K562 (cell line): ENCODE results near the gene BLOC1S3. TPM values are rescaled to one million over a fixed set of nuclear protein-coding genes. Genes with fewer than 3 reads are reported as not detected.

Experiments used
- ATAC-seq: fragments of 200-7000 bp; cut with Tn5 transposase; 3 replicates; pipeline ENCODE4 v1.9.1; 2020; ENCODE audit warnings: moderate library complexity
- BruUV-seq: library from RNA; stranded (reverse); fragments of 400-500 nt; replicated peaks from 2 replicates; lab custom pipeline; 2021; lab: Mats Ljungman, UMichigan
- CTCF ChIA-PET: fragments of 300-600 bp; formaldehyde crosslinking; extraction: SDS; loops from one replicate; lab custom pipeline; 2021; ENCODE audit warnings: low intra/inter-chr PET ratio; lab: Yijun Ruan, JAX
- POLR2A ChIA-PET: fragments of 300-600, 350-650 bp; sonication (Branson Sonifier 250); formaldehyde crosslinking; extraction: SDS; loops from one replicate; lab custom pipeline; 2021; ENCODE audit warnings: antibody characterized with exemption, inconsistent platforms; lab: Yijun Ruan, JAX
- DNase-seq, 4 experiments: peaks; one replicate each; pipeline versions ENCODE4 v3.0.0 to v3.0.0-alpha.2; 2011 to 2018; ENCODE audit warnings: low spot score in 3 of 4, mixed read lengths in 3 of 4; ENCODE audit errors: extremely low read depth in 1 of 4
- FAIRE-seq: peaks from 2 replicates; lab custom pipeline; 2011; peaks lifted over from hg19 to GRCh38; lab: Jason Lieb, UNC
- H2AFZ ChIP-seq: 2 replicates; pipeline ENCODE4 v1.6.0; 2011; ENCODE audit warnings: low read depth, low read length, control low read depth, inconsistent platforms
- H3K27ac ChIP-seq: fragments of 200-600 bp; 3 replicates; pipeline ENCODE4 v1.8.0; 2011; ENCODE audit warnings: low read depth, mild to moderate bottlenecking, control low read depth, inconsistent platforms, low read length, moderate library complexity, mixed read lengths; ENCODE audit errors: extremely low read depth
- H3K27me3 ChIP-seq, 2 experiments: fragments of 300-600 bp in 1 of 2; 2 replicates in 1 of 2; 3 replicates in 1 of 2; pipeline versions ENCODE4 v1.6.0 to v1.8.0; 2011; ENCODE audit warnings: inconsistent platforms in 2 of 2, low read length in 2 of 2, mild to moderate bottlenecking in 1 of 2, mixed read lengths in 1 of 2, moderate library complexity in 1 of 2; ENCODE audit not compliant: control insufficient read depth in 2 of 2, insufficient read depth in 2 of 2
- H3K36me3 ChIP-seq: fragments of 300-600 bp; 3 replicates; pipeline ENCODE4 v1.8.0; 2011; ENCODE audit warnings: mild to moderate bottlenecking, low read length, inconsistent platforms; ENCODE audit not compliant: control insufficient read depth, insufficient read depth
- H3K4me1 ChIP-seq, 2 experiments: fragments of 200-600 bp in 1 of 2; replicated peaks in 1 of 2; 2 replicates in 1 of 2; 3 replicates in 1 of 2; pipeline versions ENCODE4 v1.5.1 to v1.8.0; 2011; ENCODE audit warnings: inconsistent platforms in 2 of 2, low read length in 2 of 2, mild to moderate bottlenecking in 1 of 2, mixed read lengths in 1 of 2, moderate library complexity in 1 of 2; ENCODE audit not compliant: control insufficient read depth in 2 of 2, insufficient read depth in 2 of 2
- H3K4me2 ChIP-seq: 2 replicates; pipeline ENCODE4 v1.6.1; 2011; ENCODE audit warnings: low read length, control low read depth, inconsistent platforms, mixed read lengths; ENCODE audit not compliant: insufficient read depth
- H3K4me3 ChIP-seq: fragments of 200-600 bp; sonication (generic), shearing (Covaris generic); 2 replicates; pipeline ENCODE4 v1.5.1; 2016; ENCODE audit warnings: control low read depth, inconsistent platforms
- H3K79me2 ChIP-seq: fragments of 200-600 bp; 3 replicates; pipeline ENCODE4 v1.8.0; 2011; ENCODE audit warnings: low read length, inconsistent platforms; ENCODE audit not compliant: control insufficient read depth, insufficient read depth
- H3K9ac ChIP-seq, 2 experiments: 2 replicates each; pipeline versions ENCODE4 v1.6.0 to v1.6.1; 2011; ENCODE audit warnings: low read depth in 2 of 2, low read length in 2 of 2, control low read depth in 1 of 2, inconsistent platforms in 1 of 2, mild to moderate bottlenecking in 1 of 2, mixed read lengths in 1 of 2; ENCODE audit not compliant: insufficient read depth in 1 of 2
- H3K9me1 ChIP-seq: one replicate; pipeline ENCODE4 v1.6.0; 2011; ENCODE audit warnings: inconsistent platforms, mild to moderate bottlenecking, low read length, moderate library complexity; ENCODE audit not compliant: control insufficient read depth, insufficient read depth
- H3K9me3 ChIP-seq: replicated peaks from 2 replicates; pipeline ENCODE4 v1.5.1; 2011; ENCODE audit warnings: low read depth, low read length, inconsistent platforms; ENCODE audit not compliant: control insufficient read depth, insufficient read depth
- H4K20me1 ChIP-seq: replicated peaks from 2 replicates; pipeline ENCODE4 v1.6.1; 2011; ENCODE audit warnings: low read length, inconsistent platforms, mixed read lengths; ENCODE audit not compliant: control insufficient read depth, insufficient read depth
- AFF4 ChIP-seq: sonication (generic); formaldehyde crosslinking; IDR thresholded peaks from 2 replicates; pipeline ENCODE4 v1.8.0; 2023; ENCODE audit warnings: mild to moderate bottlenecking, missing genetic modification reagents
- CHD1 ChIP-seq: fragments of 200-600 bp; sonication (generic); IDR thresholded peaks from one replicate; pipeline ENCODE4 v1.6.1; 2012; ENCODE audit warnings: mild to moderate bottlenecking, moderate library complexity, low read length, inconsistent platforms
- CREB3L1 ChIP-seq: fragments of 450-650 bp; IDR thresholded peaks from 2 replicates; pipeline ENCODE4 v1.6.1; 2014; ENCODE audit warnings: low read depth, mild to moderate bottlenecking, moderate library complexity, borderline replicate concordance
- PML ChIP-seq: IDR thresholded peaks from 2 replicates; pipeline ENCODE4 v1.6.1; 2012; ENCODE audit warnings: low read length, inconsistent platforms
- POU5F1 ChIP-seq: fragments of 150-350 bp; IDR thresholded peaks from 2 replicates; pipeline ENCODE4 v1.6.1; 2014; ENCODE audit warnings: borderline replicate concordance, low read length, low read depth, mild to moderate bottlenecking; ENCODE audit not compliant: partially characterized antibody
- PRDM10 ChIP-seq: fragments of 450-650 bp; IDR thresholded peaks from 2 replicates; pipeline ENCODE4 v1.6.1; 2018; ENCODE audit not compliant: partially characterized antibody
- RBBP5 ChIP-seq: fragments of 200-600 bp; sonication (generic); IDR thresholded peaks from 2 replicates; pipeline ENCODE4 v1.6.1; 2012; ENCODE audit warnings: borderline replicate concordance, mild to moderate bottlenecking, low read length, control low read depth, inconsistent platforms; ENCODE audit not compliant: insufficient read depth, poor library complexity, severe bottlenecking
- SMAD2 ChIP-seq: fragments of 150-350 bp; IDR thresholded peaks from 2 replicates; pipeline ENCODE4 v1.6.1; 2014; ENCODE audit warnings: low read depth, mild to moderate bottlenecking, low read length
- ZFX ChIP-seq: sonication (generic); formaldehyde crosslinking; IDR thresholded peaks from 2 replicates; pipeline ENCODE4 v1.8.0; 2022; ENCODE audit warnings: mild to moderate bottlenecking, missing genetic modification reagents, moderate library complexity
- ZNF384 ChIP-seq: IDR thresholded peaks from 2 replicates; pipeline ENCODE4 v1.6.1; 2012; ENCODE audit warnings: low read depth, low read length, improper control_type of control experiment
- WGBS: fragments of 100-300 bp; shearing (Covaris generic); methylation state at CpG from one replicate; pipeline ENCODE4 v1.1.6; 2016; ENCODE audit warnings: low coverage, mixed read lengths; ENCODE audit not compliant: insufficient coverage; ENCODE audit errors: missing lambda C conversion rate; 5-methylcytosine and 5-hydroxymethylcytosine counted together
- in situ Hi-C: fragments of 300-500 bp; cut with MboI; formaldehyde crosslinking; loops from 4 replicates; pipeline ENCODE4 v1.15.0; 2018; ENCODE audit warnings: inconsistent platforms, mixed read lengths
- intact Hi-C: fragments of 100-400 bp; cut with micrococcal nuclease; formaldehyde crosslinking; loops from 2 replicates; pipeline ENCODE4 v1.14.2; 2022
- polyA plus RNA-seq, 8 experiments: library from polyadenylated mRNA; depleted of rRNA in 4 of 8; stranded (reverse) in 5 of 8; unstranded in 3 of 8; fragments of >200 nt; fragmentation: Nextera tagmentation in 2 of 8; fragmentation: Illumina TruSeq in 1 of 8; extraction: Ambion mirVana in 2 of 8; extraction: Trizol in 1 of 8; gene quantifications; 2 replicates each; pipeline versions ENCODE4 v1.2.1 to v1.2.3, GENCODE V29; 2011 to 2014; ENCODE audit warnings: inconsistent platforms in 1 of 8, missing spikeins in 1 of 8
- total RNA-seq, 7 experiments: library from RNA; depleted of rRNA in 6 of 7; stranded (reverse); fragments of >200 nt in 6 of 7; fragmentation: Illumina TruSeq in 2 of 7; extraction: Trizol in 2 of 7; gene quantifications; 2 replicates each; pipeline versions ENCODE4 v1.2.1 to v1.2.3, GENCODE V29; 2011 to 2021; ENCODE audit warnings: low replicate concordance in 1 of 7

Gene BLOC1S3
- total and polyA plus RNA-seq, 9 of the 15 experiments (the other 6 are each of a cell fraction or from before 2014, with no cell fraction given), result 3.9 to 20.2 (median 10.4) TPM

- H3K4me1 ChIP-seq, result peaks cover 14 to 43% of the 10 kb centered on the region in 2 experiments
- peak overlapping the region; percentile 74 for H3K27ac ChIP-seq
- H3K9ac ChIP-seq, result peak overlapping the region; percentile 80 to 99
- peak overlapping the region; percentile 72 for H3K4me3 ChIP-seq
- H2AFZ ChIP-seq, result peak overlapping the region; percentile 94
- ChIA-PET POLR2A (interaction anchor here (0.6 to 1.8 kb wide), 6 partner anchors 10 to 151 kb away, joined by 3 to 6 read pairs (median 4); partner anchors contain the start of gene EXOC3L2), CTCF (interaction anchor here (0.6 kb wide), 1 partner anchor 190 kb away, joined by 4 read pairs; no protein-coding TSS in a partner anchor)
- no peaks in the 10 kb centered on the region for H3K9me1 ChIP-seq
- BruUV-seq, result no TSS peak
- no peak for ATAC-seq
- peak in 3 of 4 experiments; percentile 32 to 42 (median 41) for DNase-seq
- FAIRE-seq, result no peak
- intact Hi-C loops (no loop called here), in situ Hi-C loops (no loop called here)
- H3K9me3 ChIP-seq, result no peaks in the 10 kb centered on the region
- peaks cover 42% of the 10 kb centered on the region for H3K79me2 ChIP-seq
- H3K36me3 ChIP-seq, result peaks cover 13% of the 10 kb centered on the region; the same call in 2 of the 3 replicates
- no peaks in the 10 kb centered on the region for H3K27me3 ChIP-seq
- H3K4me2 ChIP-seq, result peak overlapping the region; percentile 93
- 4% methylated on average over 9 of the region's 9 CpGs for WGBS
- no peaks in the 10 kb centered on the region for H4K20me1 ChIP-seq
- TF ChIP-seq AFF4 (CRISPR knock-in tag), result 0 out of 2 replicates have a peak, but pooled peaks have one; percentile 27
- TF ChIP-seq PML, result 0 out of 2 replicates have a peak, but pooled peaks have one; percentile 31
- peak; percentile 51 for TF ChIP-seq CREB3L1
- no peak for TF ChIP-seq POU5F1
- peak; percentile 73 for TF ChIP-seq ZFX (CRISPR knock-in tag)
- TF ChIP-seq SMAD2, result no peak
- TF ChIP-seq RBBP5, result peak; percentile 3
- peak; percentile 67 for TF ChIP-seq ZNF384
- peak; percentile 13 for TF ChIP-seq CHD1
- peak; percentile 68 for TF ChIP-seq PRDM10
These were observed 1.3 kb downstream of the BLOC1S3 start for GRCh38 chr19:45179892-45180370.
